GM21423 (cell line): ENCODE data around the gene ZNF750.
"Not testable (repeated sequence)": the region's sequence is repeated elsewhere in the genome, so short reads cannot be mapped to it uniquely, and the experiment has no call there.

Source experiments
- ATAC-seq: cut with Tn5 transposase; IDR thresholded peaks from one replicate; pipeline ENCODE4 v1.9.1; 2021; ENCODE audit warnings: mild to moderate bottlenecking, moderate library complexity; ENCODE audit not compliant: unreplicated experiment

Gene ZNF750

DNA sequence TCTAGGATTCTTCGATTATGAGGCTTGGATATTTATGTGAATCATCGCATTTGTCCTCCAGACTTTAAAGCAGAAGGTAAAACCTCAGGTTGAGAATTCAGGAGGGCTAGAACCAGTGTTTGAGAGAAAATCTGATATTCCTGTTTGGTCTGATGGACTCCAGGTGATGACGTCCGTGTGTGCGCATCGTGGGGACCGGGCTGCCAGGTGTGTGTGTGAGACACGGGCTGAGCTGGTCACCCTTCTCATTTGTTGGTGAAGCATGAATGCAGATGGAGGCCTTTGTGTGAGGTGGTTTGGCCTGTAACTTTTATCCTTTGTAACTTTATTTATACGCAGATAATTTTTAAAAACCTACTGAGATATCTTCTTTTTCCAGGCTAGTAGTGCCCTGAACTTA, 42.8 kb downstream of the ZNF750 start:
- no peak for ATAC-seq

DNA sequence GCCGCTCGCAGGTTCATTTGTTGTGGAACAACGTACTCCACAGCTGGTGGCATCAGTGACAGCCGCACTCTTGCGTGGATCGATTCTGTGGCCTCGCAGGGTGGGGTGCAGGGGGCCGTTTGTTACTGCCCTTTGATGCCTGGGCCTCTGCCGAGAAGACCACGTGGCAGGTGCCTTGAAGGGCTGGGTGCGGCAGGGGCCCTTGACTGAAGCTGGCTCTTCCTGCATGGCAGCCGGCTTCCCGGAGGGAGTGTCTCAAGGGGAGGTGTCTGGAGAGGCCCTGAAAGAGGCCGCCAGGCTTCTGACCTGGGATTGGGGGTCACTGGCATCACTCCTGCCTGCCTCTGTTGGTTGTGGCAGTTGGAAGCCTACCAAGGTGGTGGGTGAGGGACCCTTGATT, 44.2 kb downstream of the ZNF750 start:
- ATAC-seq = no peak

DNA sequence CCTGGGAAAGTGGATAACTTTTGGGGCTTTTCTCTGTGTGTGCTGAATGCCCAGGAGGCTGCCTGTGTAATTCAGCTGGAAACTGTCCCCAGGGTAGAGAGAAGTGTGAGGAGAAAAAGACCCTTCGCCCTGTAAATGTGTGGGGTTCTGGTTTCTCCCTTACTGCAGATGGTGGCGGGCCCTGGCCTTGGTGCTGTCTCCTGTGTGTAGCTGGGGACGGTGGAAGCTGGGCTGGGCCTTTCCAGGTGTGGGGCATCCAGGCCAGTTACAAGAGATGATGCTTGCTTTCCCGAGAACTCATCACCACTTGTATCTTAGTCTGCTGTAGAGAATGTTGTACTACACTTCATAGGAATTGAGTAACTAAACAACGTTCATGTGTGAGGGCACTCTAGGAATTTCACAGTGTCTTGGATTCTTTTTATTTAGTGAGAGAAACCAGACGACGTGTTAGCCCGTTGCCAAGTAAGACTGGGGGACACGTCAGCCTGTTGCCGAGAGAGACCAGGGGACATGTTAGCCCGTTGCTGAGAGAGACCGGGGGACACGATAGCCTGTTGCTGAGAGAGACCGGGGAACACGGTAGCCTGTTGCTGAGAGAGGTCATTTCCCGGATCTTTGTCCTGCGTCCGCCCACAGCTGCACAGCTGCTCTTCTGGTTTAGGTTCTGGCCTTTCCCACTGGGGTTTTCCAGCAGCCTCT, 44.9 kb downstream of the ZNF750 start:
- ATAC-seq = no peak

DNA sequence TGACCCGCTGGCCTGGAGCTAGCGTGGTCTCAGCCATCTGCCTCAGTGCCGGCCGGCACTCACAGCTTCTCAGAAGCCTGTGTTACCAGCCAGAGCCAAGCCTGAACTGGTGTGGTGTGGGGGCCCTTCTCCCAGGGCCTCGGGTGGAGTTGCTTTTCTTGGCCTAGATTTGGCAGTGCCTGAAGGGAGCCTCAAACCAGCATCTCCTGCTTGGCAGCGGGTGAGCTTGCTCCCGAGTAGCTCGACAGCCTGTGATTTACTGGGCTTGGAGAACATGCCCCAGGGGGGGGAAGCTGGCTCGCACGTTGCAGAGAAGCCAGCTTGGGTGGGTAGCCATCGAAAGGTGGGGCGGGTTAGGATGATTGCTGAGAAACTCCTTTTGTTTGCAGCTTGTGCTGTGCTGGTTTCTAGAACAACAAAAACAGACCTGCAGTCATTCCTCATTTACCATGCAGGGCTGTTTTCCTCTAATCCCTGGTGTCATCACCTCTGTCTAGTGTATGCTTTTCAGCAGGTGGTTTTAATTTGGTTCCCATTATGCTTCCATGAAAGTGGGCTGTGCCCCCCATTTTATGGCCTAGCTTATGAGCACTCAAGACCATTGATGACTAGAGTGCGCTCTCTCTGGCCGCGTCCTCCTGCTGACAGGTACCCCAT, 45.7 kb downstream of the ZNF750 start:
- no peak for ATAC-seq

DNA sequence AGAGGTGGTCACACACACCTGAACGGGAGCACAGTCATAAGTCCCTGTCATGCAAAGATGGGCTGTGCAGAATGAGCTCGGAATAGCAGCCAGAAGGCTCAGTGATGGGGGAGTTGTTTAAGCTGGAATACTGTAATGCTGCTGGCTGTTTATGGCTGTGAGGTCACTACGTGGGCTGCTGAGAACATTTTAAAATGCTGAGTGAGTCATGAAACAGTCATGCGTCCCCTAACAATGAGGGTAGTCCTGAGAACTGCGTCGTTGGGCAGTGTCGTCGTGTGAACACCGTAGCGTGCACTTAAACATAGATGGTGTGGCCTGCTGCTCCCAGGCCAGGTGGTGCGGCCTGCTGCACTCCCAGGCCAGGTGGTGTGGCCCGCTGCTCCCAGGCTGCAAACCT, 48.3 kb downstream of the ZNF750 start:
- no peak for ATAC-seq

DNA sequence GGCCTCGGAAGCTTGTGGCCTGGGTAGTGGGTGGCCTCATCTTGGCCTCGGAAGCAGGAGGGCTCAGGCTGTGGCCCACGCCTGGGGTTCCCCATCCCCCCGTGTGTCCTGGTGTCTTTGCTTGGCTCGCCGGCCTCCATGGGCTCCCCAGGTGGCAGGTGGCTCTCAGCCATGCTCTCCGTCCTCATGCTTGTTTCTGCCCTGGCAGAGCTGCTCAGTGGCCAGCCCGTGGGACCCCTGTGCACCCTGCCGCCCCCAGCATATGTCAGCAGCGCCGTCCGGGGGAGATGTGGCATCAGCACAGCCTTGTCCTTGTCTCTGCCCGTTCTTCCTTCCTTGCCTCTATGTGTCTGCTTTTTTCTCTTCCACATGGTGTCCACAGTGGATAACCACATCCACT, 49.4 kb downstream of the ZNF750 start:
- no peak for ATAC-seq

DNA sequence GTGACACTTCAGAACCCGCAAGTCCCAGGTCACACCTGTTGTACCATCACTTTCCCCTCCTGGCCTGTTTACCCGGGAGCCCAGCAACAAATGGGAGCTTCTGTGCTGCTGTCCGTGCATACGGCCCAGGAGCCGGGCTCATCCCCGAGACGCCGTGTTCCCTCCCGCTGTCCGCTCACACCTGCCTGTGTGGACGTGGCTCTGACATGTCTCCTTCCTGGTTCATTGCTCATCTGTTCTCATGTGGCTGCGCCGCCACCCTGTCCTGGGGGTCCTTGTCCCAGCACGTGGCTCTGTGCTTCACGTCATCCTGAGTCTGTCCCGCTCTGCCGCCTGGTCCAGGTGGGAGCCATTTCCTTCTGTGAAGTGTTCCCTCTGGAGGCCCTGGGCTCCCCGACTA, 50.0 kb downstream of the ZNF750 start:
- no peak for ATAC-seq

DNA sequence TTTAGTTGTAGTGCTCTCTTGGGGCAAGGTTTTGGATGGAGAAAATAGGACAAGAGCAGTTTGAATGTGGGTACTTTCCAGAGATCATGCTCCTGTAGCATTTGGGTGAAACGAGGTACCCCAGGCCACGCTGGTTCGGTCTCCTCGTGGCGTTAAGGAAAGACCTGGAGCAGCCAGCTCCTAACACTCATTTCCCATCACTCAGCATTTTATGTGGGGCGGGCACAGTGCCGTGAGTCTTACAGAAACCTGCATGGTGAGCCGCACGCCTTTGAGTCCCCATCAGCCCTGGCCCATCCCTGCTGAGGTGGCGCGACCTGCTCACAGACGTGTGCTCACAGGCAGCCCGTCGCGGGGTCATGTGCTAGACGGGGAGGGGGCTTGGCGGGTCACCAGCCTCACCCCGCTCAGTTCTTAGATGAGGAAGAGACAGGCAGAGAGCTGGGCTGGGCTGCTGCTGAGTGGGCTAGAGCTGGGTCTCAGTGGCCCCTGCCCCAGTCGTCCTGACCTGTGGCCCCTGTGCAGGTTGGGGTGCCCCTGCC, 50.7 kb downstream of the ZNF750 start:
- ATAC-seq = no peak

DNA sequence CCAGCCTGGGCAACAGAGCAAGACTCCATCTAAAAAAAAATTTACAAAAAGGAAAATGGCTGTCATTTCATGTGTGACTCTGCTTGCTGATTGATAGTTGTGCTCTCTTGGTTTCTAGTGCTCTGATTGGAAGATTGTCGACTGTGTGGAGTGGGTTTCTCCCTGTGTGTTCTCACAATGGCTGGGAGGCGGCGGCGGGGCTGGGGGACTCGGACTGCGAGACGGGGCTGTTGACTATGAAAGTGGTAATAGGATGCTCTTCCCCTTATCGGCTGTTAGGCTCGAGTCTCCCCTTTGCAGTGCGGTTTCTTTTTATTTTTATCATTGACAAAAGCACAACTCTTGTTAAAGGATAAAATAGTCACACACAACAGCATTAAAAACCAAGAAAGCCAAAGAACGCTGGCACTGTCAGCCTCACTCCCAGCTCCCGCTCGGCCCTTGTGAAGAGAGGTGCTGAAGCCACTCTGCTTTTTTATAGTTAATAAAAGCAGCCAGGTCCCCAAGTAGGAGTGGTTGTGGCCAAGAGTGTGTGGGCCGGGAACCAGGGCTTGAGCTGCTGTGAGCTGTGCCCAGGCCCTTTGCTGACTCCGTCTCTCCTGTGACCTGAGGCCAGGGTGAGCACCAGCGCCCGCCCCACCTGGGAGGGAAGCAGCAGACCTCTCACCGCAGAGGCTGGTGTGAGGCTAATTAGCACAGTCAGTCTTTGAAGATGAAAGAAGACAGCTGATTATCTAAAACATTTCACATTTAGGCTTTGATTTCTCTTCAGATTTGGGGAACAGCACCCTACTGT, 51.4 kb downstream of the ZNF750 start:
- no peak for ATAC-seq

DNA sequence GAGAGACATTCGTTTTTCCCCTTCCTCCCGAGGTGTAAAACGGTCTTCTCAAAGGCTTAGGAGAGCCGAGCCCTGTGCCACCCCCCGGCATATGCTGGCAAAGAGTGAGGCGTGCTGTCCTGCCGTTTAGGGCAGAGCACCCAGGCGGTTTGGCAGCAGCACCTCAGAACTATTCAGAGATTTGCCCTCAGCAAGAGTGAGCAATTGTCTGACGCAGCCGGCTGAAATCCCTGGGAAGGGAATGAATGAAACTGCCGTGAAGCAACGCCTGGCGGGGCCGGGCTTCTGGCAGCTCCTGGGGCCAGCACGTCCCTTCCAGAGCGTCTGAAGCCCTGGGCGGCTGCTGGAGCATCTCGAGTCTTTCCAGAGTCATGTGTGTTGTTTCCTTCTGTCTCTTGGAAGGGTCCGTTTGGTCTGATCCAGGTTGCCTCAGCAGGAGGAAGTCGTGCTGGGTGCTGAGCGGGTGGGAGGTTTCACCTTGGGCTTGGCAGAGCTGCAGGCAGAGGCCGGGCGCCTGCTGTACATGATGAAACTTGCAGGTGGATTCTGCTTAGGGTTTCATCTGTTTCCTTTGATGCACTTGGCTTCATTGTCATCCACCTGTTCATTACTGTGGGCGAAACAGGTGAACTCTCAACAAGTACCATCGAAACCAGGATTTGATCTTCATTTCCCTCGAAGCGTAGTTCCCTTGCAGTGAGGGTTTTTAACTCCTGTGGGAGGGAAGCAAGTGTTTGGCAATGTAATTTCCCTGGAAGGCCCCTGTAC, 52.6 kb downstream of the ZNF750 start:
- no peak for ATAC-seq

DNA sequence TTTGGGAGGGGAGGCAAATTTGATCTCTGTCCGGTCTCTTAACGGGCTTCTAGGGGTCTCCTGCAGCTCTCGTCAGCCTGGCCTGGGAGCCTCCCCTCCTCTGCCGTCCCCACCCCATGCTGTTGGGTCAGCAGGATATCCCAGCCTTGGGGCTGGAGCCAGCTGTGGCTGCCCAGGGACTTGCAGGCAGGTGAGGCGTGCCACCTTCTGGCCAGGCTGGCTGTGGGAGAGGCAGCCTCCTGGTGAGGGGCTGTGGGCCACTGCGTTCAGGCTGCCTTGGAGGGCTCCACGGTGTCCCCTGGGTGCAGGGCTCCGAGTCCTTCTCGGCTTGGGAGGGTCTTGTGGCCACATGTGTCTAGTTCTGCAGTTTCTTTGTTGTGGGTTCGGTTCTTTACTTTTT, 53.4 kb downstream of the ZNF750 start:
- no peak for ATAC-seq

DNA sequence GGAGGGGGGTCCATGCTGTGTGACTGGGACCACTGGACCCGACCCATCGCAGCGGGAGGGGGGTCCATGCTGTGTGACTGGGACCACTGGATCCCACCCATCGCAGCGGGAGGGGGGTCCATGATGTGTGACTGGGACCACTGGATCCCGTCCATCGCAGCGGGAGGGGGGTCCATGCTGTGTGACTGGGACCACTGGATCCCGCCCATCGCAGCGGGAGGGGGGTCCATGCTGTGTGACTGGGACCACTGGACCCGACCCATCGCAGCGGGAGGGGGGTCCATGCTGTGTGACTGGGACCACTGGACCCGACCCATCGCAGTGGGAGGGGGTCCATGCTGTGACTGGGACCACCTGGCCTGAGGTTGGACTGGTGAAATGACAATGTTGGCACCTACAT, 54.2 kb downstream of the ZNF750 start:
- not testable (repeated sequence) for ATAC-seq

DNA sequence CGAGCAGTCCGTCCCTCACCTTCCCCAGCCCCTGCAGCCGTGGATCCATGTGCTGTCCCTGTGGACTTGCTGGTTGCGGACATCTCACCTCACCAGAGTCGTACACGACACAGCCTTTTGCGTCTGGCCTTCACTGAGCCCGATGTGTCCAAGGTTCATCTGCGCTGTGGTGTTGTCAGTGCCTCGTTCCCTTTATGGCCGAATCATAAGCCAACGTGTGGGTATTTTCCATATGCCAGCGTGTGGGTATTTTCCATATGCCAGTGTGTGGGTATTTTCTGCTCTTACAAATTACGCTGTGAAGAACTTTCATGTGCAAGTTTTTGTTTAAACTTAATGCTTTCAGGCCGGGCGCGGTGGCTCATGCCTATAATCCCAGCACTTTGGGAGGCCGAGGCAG, 56.3 kb downstream of the ZNF750 start:
- no peak for ATAC-seq

DNA sequence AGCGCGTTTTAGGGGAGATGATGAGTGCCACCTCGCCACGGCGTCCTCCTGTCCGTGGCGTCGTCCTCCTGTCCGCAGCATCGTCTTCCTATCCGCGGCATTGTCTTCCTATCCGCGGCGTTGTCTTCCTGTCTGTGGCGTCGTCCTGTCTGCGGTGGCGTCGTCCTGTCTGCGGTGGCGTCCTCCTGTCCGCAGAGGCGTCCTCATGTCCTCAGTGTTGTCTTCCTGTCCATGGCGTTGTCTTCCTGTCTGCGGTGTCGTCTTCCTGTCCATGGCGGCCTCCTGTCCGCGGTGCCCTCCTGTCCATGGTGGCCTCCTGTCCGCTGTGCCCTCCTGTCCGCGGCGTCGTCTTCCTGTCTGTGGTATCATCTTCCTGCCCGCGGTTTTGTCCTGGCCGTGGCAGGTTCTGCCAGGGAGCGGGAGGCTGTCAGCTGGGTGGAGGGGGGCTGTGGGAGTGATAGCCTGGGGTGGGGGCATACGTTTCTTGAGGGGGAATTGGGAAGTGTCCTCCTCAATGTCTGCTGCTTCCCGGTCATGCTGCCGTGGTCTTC, 57.1 kb downstream of the ZNF750 start:
- no peak for ATAC-seq

DNA sequence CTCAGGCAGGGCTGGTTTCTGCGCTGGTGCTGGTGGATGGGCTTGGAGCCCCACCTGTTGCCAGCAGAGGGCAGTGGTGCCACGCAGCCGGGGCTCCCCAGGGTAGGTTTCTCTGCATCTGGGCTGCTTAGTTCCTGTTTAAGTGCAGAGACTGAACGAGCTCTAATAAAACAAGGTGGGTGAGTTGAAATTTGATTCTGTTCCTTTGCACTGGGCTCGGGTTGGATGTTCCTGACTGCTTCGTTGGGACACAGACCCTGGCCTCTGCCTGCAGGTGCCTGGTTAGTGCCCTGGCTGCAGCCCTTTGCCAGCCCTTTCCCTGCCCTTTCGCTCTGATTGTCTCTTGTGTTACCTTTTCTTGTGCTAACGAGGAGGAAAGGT, 57.9 kb downstream of the ZNF750 start:
- no peak for ATAC-seq

DNA sequence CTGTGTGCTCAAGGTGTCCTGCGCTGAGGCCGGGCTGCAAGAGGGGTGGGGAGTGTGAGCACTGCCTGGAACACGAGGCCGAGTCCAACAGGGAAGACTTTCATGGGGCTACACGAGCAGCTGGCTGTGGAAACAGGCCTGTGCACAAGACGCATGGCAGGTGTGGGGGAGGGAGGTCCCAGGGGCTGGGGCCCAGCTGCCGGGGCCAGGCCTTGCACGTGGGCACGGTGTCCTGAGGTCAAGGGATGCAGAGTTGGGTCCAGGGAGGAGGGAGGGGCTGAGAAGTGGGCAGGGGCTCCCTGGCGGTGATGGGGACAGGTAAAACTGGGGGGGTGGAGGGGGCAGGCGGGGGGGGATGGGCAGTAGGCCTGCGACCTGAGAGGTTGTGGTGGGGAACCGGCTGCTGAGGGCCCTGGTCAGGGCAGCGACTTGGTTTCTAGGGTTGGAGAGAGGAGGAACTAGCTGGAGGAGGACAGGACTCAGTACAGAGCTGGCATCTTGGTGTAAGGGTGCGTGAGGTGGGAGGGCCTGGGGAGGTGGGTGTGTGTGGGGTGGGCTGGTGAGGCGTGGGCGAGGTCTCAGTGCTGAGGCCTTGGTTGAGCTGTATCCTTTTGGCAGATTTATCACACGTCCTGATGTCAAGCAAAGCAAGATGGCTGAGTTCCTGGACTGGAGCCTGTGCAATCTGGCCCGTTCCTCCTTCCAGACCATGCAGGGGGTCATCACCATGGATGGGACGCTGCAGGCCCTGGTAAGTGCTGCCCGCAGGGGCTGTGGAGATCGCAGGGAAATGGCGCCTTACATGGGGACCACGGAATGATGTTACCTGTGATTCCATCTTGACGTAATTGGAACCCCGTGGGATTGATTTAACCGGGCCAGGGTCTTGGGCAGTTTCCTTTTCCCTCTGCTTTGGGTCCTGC, 58.6 kb downstream of the ZNF750 start:
- ATAC-seq = no peak

DNA sequence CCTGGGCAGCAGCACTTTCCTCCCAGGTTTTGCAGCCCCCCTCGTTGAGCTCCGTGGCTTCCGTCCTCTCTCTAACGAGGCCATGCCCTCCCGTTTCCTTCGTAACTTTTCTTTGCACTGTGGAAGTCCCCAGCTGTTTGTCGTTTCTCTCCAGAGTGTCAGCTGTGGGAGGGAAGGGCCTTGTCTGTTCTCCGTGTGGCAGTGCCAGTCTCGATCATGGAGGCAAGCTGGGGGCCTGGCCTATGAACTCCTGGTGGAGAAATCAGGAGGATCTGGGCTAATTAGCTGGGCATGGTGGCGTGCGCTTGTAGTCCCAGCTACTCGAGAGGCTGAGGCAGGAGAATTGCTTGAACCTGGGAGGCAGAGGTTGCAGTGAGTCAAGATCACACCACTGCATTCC, 59.6 kb downstream of the ZNF750 start:
- ATAC-seq = no peak

DNA sequence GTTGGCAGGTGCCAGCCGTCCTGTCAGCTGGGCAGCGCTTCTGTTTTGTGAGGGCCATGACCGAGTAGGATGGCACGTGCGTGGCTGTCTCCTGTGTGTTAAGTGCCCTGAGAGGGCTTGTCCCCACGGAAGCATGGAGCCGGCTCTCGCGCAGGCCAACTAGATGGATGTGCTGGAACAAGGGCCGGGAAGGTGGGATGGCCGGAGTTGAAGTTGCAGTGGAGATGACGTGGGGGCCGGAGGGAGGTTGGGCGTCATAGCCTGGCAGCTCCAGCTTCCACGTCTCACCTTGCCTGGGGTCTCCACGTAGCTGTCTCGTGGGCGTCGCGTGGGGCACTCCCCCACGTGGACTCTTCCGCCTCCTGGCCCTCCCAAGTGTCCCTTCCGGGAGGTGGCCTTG, 60.3 kb downstream of the ZNF750 start:
- ATAC-seq = no peak
